IPS DF 6.9 (cell line): ENCODE measurements around the gene GRM4.

Experiments
- DNase-seq: peaks from one replicate; pipeline ENCODE4 v3.0.0-alpha.2; 2013; ENCODE audit warnings: low read depth, low spot score
- H3K27ac ChIP-seq: one replicate; pipeline ENCODE4 v1.5.1; 2013; ENCODE audit warnings: low read length, control low read depth
- H3K27me3 ChIP-seq: 2 replicates; pipeline ENCODE4 v1.6.1; 2013; ENCODE audit warnings: mild to moderate bottlenecking, low read length; ENCODE audit not compliant: control insufficient read depth, insufficient read depth
- H3K36me3 ChIP-seq: 2 replicates; pipeline ENCODE4 v1.6.1; 2013; ENCODE audit warnings: low read length; ENCODE audit not compliant: control insufficient read depth, insufficient read depth
- H3K4me1 ChIP-seq: 2 replicates; pipeline ENCODE4 v1.6.1; 2013; ENCODE audit warnings: low read length; ENCODE audit not compliant: control insufficient read depth, insufficient read depth
- H3K4me3 ChIP-seq: 2 replicates; pipeline ENCODE4 v1.5.1; 2013; ENCODE audit warnings: mild to moderate bottlenecking, low read length
- H3K9me3 ChIP-seq: 2 replicates; pipeline ENCODE4 v1.6.1; 2013; ENCODE audit warnings: low read length, inconsistent platforms; ENCODE audit not compliant: control insufficient read depth, insufficient read depth
- WGBS: extraction: QIAGEN DNeasy Blood & Tissue Kit; methylation state at CpG from one replicate; pipeline ENCODE4 v1.1.7; 2013; ENCODE audit warnings: mixed read lengths, missing lambda C conversion rate; ENCODE audit not compliant: insufficient read length, insufficient coverage; 5-methylcytosine and 5-hydroxymethylcytosine counted together

The GRM4 gene

GRCh38 chr6:34063651-34064050 is 82.2 kb downstream of the GRM4 start:
- DNase-seq, result no peak
- H3K9me3 ChIP-seq, result no peaks in the 10 kb centered on the region
- peaks cover 4% of the 10 kb centered on the region for H3K4me1 ChIP-seq
- no peaks in the 10 kb centered on the region for H3K27me3 ChIP-seq
- H3K27ac ChIP-seq, result no peak overlapping the region
- no peaks in the 10 kb centered on the region for H3K36me3 ChIP-seq
- no CpG with 5 or more reads among the region's 6 CpGs for WGBS
- H3K4me3 ChIP-seq, result no peak overlapping the region

- DNase-seq, result no peak
- H3K36me3 ChIP-seq, result no peaks in the 10 kb centered on the region
- WGBS, result no CpG with 5 or more reads among the region's 7 CpGs
- H3K4me1 ChIP-seq, result no peaks in the 10 kb centered on the region
- H3K27me3 ChIP-seq, result no peaks in the 10 kb centered on the region
- H3K27ac ChIP-seq, result no peak overlapping the region
- H3K4me3 ChIP-seq, result no peak overlapping the region
- no peaks in the 10 kb centered on the region for H3K9me3 ChIP-seq
Measured at GRCh38 chr6:34062815-34063214, 83.1 kb downstream of the GRM4 start.

DNA sequence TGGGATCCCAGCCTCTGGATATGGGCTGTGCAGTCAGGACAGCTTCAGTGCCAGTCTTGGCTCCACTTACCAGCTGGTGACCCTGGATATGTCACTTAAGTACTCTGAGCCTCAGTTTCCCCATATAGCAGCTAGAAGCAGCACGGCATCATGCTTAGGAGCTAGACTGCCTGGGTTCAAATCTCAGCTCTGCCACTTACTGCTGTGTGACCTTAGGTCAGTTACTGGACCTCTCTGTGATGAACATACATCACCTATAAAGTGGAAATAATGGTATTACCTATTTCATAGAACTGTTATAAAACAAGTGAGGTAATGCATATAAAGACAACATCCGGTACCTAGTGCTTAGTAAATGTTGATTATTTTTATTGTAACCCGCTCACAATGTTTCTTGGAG is 83.7 kb downstream of the GRM4 start:
- no CpG with 5 or more reads among the region's 3 CpGs for WGBS

DNA sequence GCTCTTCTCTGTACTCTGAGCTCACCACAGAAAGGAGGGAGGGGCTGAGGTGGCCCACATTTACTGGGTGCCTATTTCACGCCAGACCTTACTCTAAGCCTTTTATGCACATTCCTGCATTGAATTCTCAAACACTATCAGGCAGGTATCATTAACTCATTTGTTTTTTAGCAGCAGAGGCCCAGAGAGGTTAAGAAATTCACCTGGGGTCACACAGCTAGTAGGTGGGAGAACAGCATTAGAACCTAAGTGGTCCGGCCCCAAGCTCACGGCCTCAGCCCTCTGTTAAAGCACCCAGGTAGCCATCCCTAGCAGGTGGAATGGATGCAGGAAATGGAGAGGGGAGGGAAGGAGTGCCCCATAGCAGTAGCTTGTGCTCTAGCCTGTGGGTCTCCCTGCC is 84.5 kb downstream of the GRM4 start:
- peaks cover 4% of the 10 kb centered on the region for H3K4me1 ChIP-seq
- DNase-seq, result no peak
- H3K9me3 ChIP-seq, result no peaks in the 10 kb centered on the region
- H3K4me3 ChIP-seq, result no peak overlapping the region
- H3K27me3 ChIP-seq, result no peaks in the 10 kb centered on the region
- H3K27ac ChIP-seq, result no peak overlapping the region
- H3K36me3 ChIP-seq, result no peaks in the 10 kb centered on the region
- WGBS, result no CpG with 5 or more reads among the region's 3 CpGs

More for the DNA sequence above, 83.7 kb downstream of the GRM4 start:
- no peak for DNase-seq
- no peaks in the 10 kb centered on the region for H3K9me3 ChIP-seq
- H3K4me3 ChIP-seq, result no peak overlapping the region
- H3K4me1 ChIP-seq, result no peaks in the 10 kb centered on the region
- H3K27ac ChIP-seq, result no peak overlapping the region
- H3K36me3 ChIP-seq, result no peaks in the 10 kb centered on the region
- H3K27me3 ChIP-seq, result no peaks in the 10 kb centered on the region

DNA sequence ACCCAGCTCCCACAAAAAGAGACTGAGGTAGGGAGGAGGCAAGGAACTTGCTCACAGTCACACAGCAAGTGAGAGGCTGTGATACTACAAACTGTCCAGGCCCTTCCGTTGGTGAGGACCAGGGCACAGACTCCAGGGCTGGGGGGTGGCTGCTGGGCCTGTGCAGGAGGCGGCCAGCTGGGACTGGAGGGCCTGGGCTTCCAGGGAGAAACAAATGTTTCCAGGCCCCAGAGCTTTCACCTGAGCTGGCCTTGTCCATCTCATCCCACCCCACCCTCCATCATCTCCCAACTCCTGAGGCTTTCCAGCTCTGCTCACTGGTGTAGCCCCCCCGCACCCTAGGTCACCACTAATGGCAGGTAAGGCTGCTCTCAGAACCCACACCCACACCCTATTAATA is 86.0 kb downstream of the GRM4 start:
- H3K4me3 ChIP-seq, result no peak overlapping the region
- H3K27ac ChIP-seq, result no peak overlapping the region
- H3K36me3 ChIP-seq, result no peaks in the 10 kb centered on the region
- WGBS, result no CpG with 5 or more reads among the region's 3 CpGs
- DNase-seq, result no peak
- peaks cover 7% of the 10 kb centered on the region for H3K4me1 ChIP-seq
- no peaks in the 10 kb centered on the region for H3K9me3 ChIP-seq
- no peaks in the 10 kb centered on the region for H3K27me3 ChIP-seq

DNA sequence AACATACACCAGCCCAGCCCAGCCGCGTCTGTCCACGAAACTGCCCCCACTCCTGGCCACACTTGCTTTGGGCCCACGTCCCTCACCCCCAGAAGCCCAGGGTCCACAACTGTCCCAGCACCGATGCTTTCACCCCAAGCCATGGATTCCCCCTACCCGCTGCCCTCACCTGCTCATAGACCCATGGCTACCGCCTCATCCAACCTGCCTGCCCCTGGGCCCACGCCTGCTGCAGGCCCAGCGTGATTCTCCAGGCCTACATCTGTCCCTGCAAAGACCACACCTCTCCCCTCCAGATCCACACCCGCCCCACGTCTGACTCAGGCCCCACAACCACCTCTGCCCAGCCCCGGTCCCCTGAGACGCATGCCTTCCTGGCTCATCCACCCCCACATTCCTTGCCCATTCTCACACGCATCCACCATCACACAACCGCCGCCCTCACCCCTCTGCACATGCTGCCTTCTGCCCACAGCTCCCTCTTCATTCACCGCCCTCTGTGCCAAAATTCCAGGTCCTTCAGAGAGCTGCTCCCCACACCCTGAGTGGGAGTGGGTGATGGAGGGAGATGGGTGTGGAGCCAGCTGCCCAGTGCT is 86.7 kb downstream of the GRM4 start:
- DNase-seq, result no peak
- no peaks in the 10 kb centered on the region for H3K27me3 ChIP-seq
- no peak overlapping the region for H3K27ac ChIP-seq
- WGBS, result no CpG with 5 or more reads among the region's 17 CpGs
- H3K9me3 ChIP-seq, result no peaks in the 10 kb centered on the region
- H3K36me3 ChIP-seq, result no peaks in the 10 kb centered on the region
- H3K4me1 ChIP-seq, result peaks cover 7% of the 10 kb centered on the region
- no peak overlapping the region for H3K4me3 ChIP-seq

DNA sequence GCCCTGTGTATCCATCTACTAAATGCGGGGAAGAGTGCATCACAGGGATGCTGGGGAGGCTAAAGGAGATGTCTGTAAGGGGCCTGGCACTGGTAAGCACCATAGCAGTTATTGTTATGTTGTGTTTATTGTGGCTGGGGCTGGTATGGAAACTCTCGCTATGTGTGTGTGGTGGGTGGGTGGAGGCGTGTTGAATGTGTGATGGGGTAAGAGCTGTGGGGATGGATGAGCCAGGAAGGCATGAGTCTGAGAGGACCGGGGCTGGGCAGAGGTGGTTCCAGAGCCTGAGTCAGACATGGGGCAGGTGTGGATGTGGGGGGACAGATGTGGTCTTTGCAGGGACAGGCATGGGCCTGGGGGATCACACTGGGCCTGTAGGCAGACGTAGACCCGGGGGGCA is 88.1 kb downstream of the GRM4 start:
- Histone ChIP-seq H3K27ac (no peak overlapping the region), H3K36me3 (no peaks in the 10 kb centered on the region), H3K9me3 (no peaks in the 10 kb centered on the region), H3K27me3 (no peaks in the 10 kb centered on the region), H3K4me1 (peaks cover 7% of the 10 kb centered on the region), H3K4me3 (no peak overlapping the region)
- WGBS, result 100% methylated on average over 2 of the region's 6 CpGs
- DNase-seq, result no peak

DNA sequence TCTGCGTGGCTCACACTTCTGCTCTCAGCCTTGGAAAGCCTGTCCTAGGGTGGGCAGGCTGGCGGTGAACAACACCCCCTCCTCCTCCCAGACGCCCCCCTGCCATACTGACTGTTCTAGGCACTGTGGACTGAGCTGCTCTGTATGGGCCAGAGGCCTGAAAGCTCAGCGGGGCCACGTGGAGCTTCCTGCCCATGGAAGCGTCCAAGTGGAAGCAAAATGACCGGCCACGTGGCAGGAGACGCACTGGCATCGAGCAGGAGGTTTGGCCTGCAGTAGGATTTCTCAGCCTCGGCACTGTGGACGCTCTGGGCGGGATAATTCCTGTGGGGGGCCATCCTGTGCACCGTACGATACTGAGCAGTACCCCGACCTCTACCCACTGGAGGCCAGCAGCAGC is 88.7 kb downstream of the GRM4 start:
- Histone ChIP-seq H3K36me3 (no peaks in the 10 kb centered on the region), H3K4me3 (no peak overlapping the region), H3K27me3 (no peaks in the 10 kb centered on the region), H3K9me3 (no peaks in the 10 kb centered on the region), H3K27ac (no peak overlapping the region), H3K4me1 (peaks cover 7% of the 10 kb centered on the region)
- no peak for DNase-seq
- WGBS, result no CpG with 5 or more reads among the region's 16 CpGs

DNA sequence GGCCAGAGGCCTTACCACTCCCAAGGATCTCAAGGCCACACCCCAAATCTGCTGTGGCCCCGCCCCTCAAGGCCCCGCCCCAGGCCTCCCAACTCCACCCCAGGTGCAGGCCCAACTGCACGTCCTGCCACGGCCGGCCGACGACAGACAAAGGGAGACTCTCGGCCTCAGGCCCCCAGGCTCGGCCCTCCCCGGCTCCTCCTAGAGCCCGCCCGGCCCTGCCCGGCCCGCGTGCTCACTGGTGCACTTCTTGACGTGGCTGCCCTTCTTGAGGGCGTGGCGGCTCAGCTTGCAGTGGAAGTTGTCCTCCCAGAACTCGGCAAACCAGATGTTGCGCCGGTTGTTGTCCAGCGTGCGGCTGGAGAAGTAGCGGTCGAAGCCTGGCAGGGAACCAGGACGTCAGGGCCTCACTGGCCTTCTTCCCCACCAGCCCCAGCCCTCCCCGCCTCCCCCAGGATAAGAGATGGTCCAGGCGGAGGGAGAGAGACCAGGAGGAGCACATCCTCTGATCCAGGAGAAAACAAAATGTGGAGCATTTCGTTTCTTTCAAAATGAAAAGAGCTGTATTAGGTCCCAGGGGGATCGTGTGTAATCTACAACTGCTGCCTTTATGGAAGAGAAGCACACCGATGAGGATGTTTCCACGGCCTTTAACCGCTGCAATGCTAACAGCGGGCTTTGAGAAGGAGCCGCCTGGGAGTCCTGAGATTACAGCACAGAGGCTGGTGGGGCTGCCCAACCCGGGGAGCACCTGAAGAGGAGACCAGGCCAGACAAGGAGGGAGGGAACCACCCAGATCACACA is 89.4 kb downstream of the GRM4 start:
- no peaks in the 10 kb centered on the region for H3K27me3 ChIP-seq
- H3K27ac ChIP-seq, result no peak overlapping the region
- H3K4me3 ChIP-seq, result no peak overlapping the region
- WGBS, result no CpG with 5 or more reads among the region's 36 CpGs
- H3K4me1 ChIP-seq, result peaks cover 7% of the 10 kb centered on the region
- DNase-seq, result no peak
- H3K9me3 ChIP-seq, result no peaks in the 10 kb centered on the region
- H3K36me3 ChIP-seq, result no peaks in the 10 kb centered on the region

DNA sequence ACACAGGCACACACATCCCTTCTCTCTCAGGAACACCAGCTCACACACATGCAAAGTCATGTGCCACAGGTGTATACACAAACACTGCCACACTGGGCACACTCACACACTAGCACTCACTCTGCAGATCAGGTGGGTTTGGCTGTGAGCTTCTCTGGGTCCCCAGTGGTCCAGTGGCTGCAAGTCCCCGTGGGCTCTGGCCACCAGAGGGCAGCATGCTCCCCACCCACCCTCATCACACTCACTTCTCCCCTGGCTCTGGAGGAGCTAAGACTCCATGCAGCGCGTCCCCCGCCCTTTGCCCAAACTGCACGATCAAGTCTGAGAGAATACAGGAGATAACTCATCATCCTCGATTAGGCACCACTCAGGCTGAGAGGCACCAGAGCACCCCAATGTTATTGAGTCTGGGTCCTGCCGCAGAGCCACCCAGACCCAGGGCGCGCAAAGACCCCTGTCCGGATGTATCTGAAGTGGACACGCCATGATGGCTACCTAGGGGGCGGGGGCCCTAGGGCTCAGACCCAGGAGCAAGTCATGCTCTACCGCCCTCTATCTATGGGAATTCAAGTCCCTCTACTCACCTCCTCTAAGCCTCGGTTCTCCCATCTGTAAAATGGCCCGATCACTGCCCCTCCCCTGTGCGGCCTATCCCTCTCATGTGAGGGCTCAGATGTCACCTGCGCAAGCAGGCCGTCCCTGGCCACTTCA is 90.5 kb downstream of the GRM4 start:
- H3K27ac ChIP-seq, result no peak overlapping the region
- peaks cover 7% of the 10 kb centered on the region for H3K4me1 ChIP-seq
- DNase-seq, result peak; percentile 60
- no peaks in the 10 kb centered on the region for H3K36me3 ChIP-seq
- no peaks in the 10 kb centered on the region for H3K27me3 ChIP-seq
- no peaks in the 10 kb centered on the region for H3K9me3 ChIP-seq
- no peak overlapping the region for H3K4me3 ChIP-seq
- no CpG with 5 or more reads among the region's 18 CpGs for WGBS
